Spleen (tissue), 11 donors: Measurements from ENCODE around the gene IL2RG. TPM values are rescaled to one million over a fixed set of nuclear protein-coding genes. Genes with fewer than 3 reads are reported as not detected.
A peak's percentile ranks its signal among the peaks of the same experiment; 100 is the strongest.

Experiments used
- DNase-seq: peaks from one replicate; pipeline ENCODE4 v3.0.0-alpha.2; 2020
- H3K27ac ChIP-seq, 8 donors: fragments of 200-600 bp; sonication (generic) in 7 of 8; 1 replicate in 4 of 8; 2 replicates in 4 of 8; pipeline versions ENCODE4 v1.5.0 to v1.8.0; 2016 to 2021; ENCODE audit warnings: inconsistent platforms in 4 of 8, mild to moderate bottlenecking in 4 of 8, moderate library complexity in 1 of 8
- H3K27me3 ChIP-seq, 7 donors: fragments of 200-600 bp; sonication (generic) in 6 of 7; replicated peaks in 1 of 7; 1 replicate in 4 of 7; 2 replicates in 3 of 7; pipeline versions ENCODE4 v1.5.0 to v1.8.0; 2016 to 2021; ENCODE audit warnings: inconsistent platforms in 3 of 7, mild to moderate bottlenecking in 1 of 7
- H3K36me3 ChIP-seq, 6 donors: fragments of 200-600 bp; sonication (generic) in 5 of 6; 1 replicate in 4 of 6; 2 replicates in 2 of 6; pipeline versions ENCODE4 v1.5.0 to v1.8.0; 2016 to 2021; ENCODE audit warnings: inconsistent platforms in 2 of 6
- H3K4me1 ChIP-seq, 6 donors: fragments of 200-600 bp; sonication (generic) in 5 of 6; 1 replicate in 3 of 6; 2 replicates in 3 of 6; pipeline versions ENCODE4 v1.5.0 to v1.8.0; 2016 to 2021; ENCODE audit warnings: inconsistent platforms in 3 of 6
- H3K4me3 ChIP-seq, 8 donors: fragments of 200-600 bp; sonication (generic) in 7 of 8; 1 replicate in 4 of 8; 2 replicates in 4 of 8; pipeline versions ENCODE4 v1.5.0 to v1.8.0; 2016 to 2021; ENCODE audit warnings: inconsistent platforms in 4 of 8, mild to moderate bottlenecking in 4 of 8, moderate library complexity in 2 of 8
- H3K9me3 ChIP-seq, 8 donors: fragments of 200-600 bp; sonication (generic) in 7 of 8; 1 replicate in 4 of 8; 2 replicates in 4 of 8; pipeline versions ENCODE4 v1.5.0 to v1.8.0; 2016 to 2021; ENCODE audit warnings: inconsistent platforms in 4 of 8
- POLR2A ChIP-seq, 3 donors: fragments of 450-650 bp; IDR thresholded peaks; one replicate each; pipeline ENCODE4 v1.5.1; 2017; ENCODE audit warnings: antibody characterized with exemption in 3 of 3, mild to moderate bottlenecking in 1 of 3
- POLR2AphosphoS5 ChIP-seq, 3 donors: sonication (generic); formaldehyde crosslinking; IDR thresholded peaks; one replicate each; pipeline ENCODE4 v1.5.1; 2017; ENCODE audit warnings: antibody characterized with exemption in 3 of 3
- WGBS, 5 donors: extraction: QIAGEN DNeasy Blood & Tissue Kit in 3 of 5; methylation state at CpG; one replicate each; pipeline versions ENCODE4 v1.1.5 to v1.1.7; 2013 to 2018; 5-methylcytosine and 5-hydroxymethylcytosine counted together
- intact Hi-C: fragments of 100-400 bp; cut with DNase I; formaldehyde crosslinking; loops from one replicate; pipeline ENCODE4 v1.15.0; 2023; ENCODE audit warnings: low total_unique reads
- polyA plus RNA-seq, 3 donors: library from polyadenylated mRNA; stranded (reverse); fragments of 200-250 nt; gene quantifications; one replicate each; pipeline ENCODE4 v1.2.1, GENCODE V29; 2013
- total RNA-seq, 7 donors: library from RNA; depleted of rRNA in 3 of 7; stranded (reverse); fragments of >200 nt in 3 of 7; fragmentation: NEBNext Ultra II Directional in 4 of 7; extraction: Animal tissue kit (Norgen Biotek cat#: 25700) in 4 of 7; gene quantifications; one replicate each; pipeline versions ENCODE4 v1.1.0 to v1.2.1, GENCODE V29; 2016 to 2021
- TF ChIP-seq, protein P1 (sequence below), 11 experiments: fragments of 200-600 bp in 7 of 11; fragments of 450-650 bp in 4 of 11; sonication (generic) in 4 of 11; IDR thresholded peaks in 8 of 11; conservative IDR thresholded peaks in 3 of 11; 1 replicate in 7 of 11; 2 replicates in 4 of 11; pipeline versions ENCODE4 v1.4.0 to v1.8.0; 2016 to 2021; ENCODE audit warnings: antibody characterized with exemption in 11 of 11, inconsistent platforms in 4 of 11, mild to moderate bottlenecking in 1 of 11
- donor health status: healthy with polysubstance abuse.
- donor health status: DM: no; HTN: no; CAD: no; lungs with moderate emphysema.
- donor health status: DM: no; HTN: no; CAD: no.
- donor health status: Bipolar disorder and iron deficiency.
- donor health status: healthy.
- donor health status: DM: no; HTN: no; CAD: no.
- donor health status: DM: yes; HTN: yes; CAD: no.

Gene IL2RG
- total and polyA plus RNA-seq, 10 donors: 89.8 to 174 (median 124) TPM

GRCh38 chrX:71111921-71112431 is 599 bp upstream of the IL2RG start:
- peak overlapping the region; percentile 63 to 91 (median 87) for H3K27ac ChIP-seq
- DNase-seq: peak; percentile 15

GRCh38 chrX:71109051-71109450 is 2.3 kb downstream of the IL2RG start:
- no peaks in the 10 kb centered on the region for H3K9me3 ChIP-seq
- intact Hi-C loops: no loop called here
- H3K36me3 ChIP-seq: peaks cover 0 to 22% (median 0%) of the 10 kb centered on the region in 6 donors
- peak overlapping the region in 5 of 8 donors; percentile 4 to 73 (median 45) for H3K4me3 ChIP-seq
- TF ChIP-seq POLR2AphosphoS5 (IDR thresholded peaks at IDR 0.05): no peak
- TF ChIP-seq POLR2A (IDR thresholded peaks at IDR 0.05): no peak
- TF ChIP-seq, protein P1, sequence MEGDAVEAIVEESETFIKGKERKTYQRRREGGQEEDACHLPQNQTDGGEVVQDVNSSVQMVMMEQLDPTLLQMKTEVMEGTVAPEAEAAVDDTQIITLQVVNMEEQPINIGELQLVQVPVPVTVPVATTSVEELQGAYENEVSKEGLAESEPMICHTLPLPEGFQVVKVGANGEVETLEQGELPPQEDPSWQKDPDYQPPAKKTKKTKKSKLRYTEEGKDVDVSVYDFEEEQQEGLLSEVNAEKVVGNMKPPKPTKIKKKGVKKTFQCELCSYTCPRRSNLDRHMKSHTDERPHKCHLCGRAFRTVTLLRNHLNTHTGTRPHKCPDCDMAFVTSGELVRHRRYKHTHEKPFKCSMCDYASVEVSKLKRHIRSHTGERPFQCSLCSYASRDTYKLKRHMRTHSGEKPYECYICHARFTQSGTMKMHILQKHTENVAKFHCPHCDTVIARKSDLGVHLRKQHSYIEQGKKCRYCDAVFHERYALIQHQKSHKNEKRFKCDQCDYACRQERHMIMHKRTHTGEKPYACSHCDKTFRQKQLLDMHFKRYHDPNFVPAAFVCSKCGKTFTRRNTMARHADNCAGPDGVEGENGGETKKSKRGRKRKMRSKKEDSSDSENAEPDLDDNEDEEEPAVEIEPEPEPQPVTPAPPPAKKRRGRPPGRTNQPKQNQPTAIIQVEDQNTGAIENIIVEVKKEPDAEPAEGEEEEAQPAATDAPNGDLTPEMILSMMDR (IDR thresholded peaks at IDR 0.05 in 8 of 11, conservative IDR thresholded peaks at IDR 0.05 in 3 of 11): no peak
- H3K27me3 ChIP-seq: no peaks in the 10 kb centered on the region
- H3K27ac ChIP-seq: peak overlapping the region in 4 of 8 donors; percentile 33 to 90 (median 89)
- DNase-seq: peak; percentile 32
- WGBS, 5 donors: 83 to 90% (median 85%) methylated on average over 6 of the region's 6 CpGs
- peaks cover 7 to 82% (median 50%) of the 10 kb centered on the region in 6 donors for H3K4me1 ChIP-seq

More at GRCh38 chrX:71111921-71112431, 599 bp upstream of the IL2RG start:
- Histone ChIP-seq H3K27me3 (no peaks in the 10 kb centered on the region), H3K4me1 (peaks cover 0 to 53% (median 31%) of the 10 kb centered on the region in 6 donors), H3K36me3 (peaks cover 0 to 21% (median 0%) of the 10 kb centered on the region in 6 donors), H3K9me3 (no peaks in the 10 kb centered on the region), H3K4me3 (peak overlapping the region in 5 of 8 donors; percentile 37 to 73 (median 45))
- TF ChIP-seq, protein P1 (IDR thresholded peaks at IDR 0.05 in 8 of 11, conservative IDR thresholded peaks at IDR 0.05 in 3 of 11): no peak
- no peak for TF ChIP-seq POLR2A (IDR thresholded peaks at IDR 0.05)
- no peak for TF ChIP-seq POLR2AphosphoS5 (IDR thresholded peaks at IDR 0.05)
- 23 to 40% (median 30%) methylated on average over 5 of the region's 5 CpGs for WGBS, 5 donors
- intact Hi-C loops: no loop called here

GRCh38 chrX:71107762-71108360 is 3.5 kb downstream of the IL2RG start:
- TF ChIP-seq, protein P1 (IDR thresholded peaks at IDR 0.05 in 8 of 11, conservative IDR thresholded peaks at IDR 0.05 in 3 of 11): no peak
- no peak for TF ChIP-seq POLR2AphosphoS5 (IDR thresholded peaks at IDR 0.05)
- TF ChIP-seq POLR2A (IDR thresholded peaks at IDR 0.05): no peak
- Histone ChIP-seq H3K36me3 (peaks cover 0 to 22% (median 0%) of the 10 kb centered on the region in 6 donors), H3K27ac (peak overlapping the region in 4 of 8 donors; percentile 33 to 90 (median 89)), H3K9me3 (no peaks in the 10 kb centered on the region), H3K4me1 (peaks cover 8 to 90% (median 61%) of the 10 kb centered on the region in 6 donors), H3K4me3 (peak overlapping the region in 4 of 8 donors; percentile 37 to 73 (median 49)), H3K27me3 (no peaks in the 10 kb centered on the region)
- intact Hi-C loops: no loop called here
- DNase-seq: peak; percentile 76
- 5 to 46% (median 19%) methylated on average over 9 of the region's 9 CpGs for WGBS, 5 donors

GRCh38 chrX:71107245-71107644 is 4.1 kb downstream of the IL2RG start:
- peak overlapping the region in 4 of 8 donors; percentile 33 to 90 (median 89) for H3K27ac ChIP-seq
- WGBS, 5 donors: 35 to 70% (median 64%) methylated on average over 4 of the region's 4 CpGs
- H3K4me3 ChIP-seq: no peak overlapping the region
- H3K4me1 ChIP-seq: peaks cover 8 to 90% (median 61%) of the 10 kb centered on the region in 6 donors
- no peak for DNase-seq
- H3K27me3 ChIP-seq: no peaks in the 10 kb centered on the region
- TF ChIP-seq POLR2AphosphoS5 (IDR thresholded peaks at IDR 0.05) (no peak), POLR2A (IDR thresholded peaks at IDR 0.05) (no peak)
- TF ChIP-seq, protein P1 (IDR thresholded peaks at IDR 0.05 in 8 of 11, conservative IDR thresholded peaks at IDR 0.05 in 3 of 11): no peak
- H3K9me3 ChIP-seq: no peaks in the 10 kb centered on the region
- intact Hi-C loops: no loop called here
- peaks cover 0 to 22% (median 0%) of the 10 kb centered on the region in 6 donors for H3K36me3 ChIP-seq
